GM19351 (cell line): ENCODE measurements around the gene EIF3B.
"Not testable (repeated sequence)": the region's sequence is repeated elsewhere in the genome, so short reads cannot be mapped to it uniquely, and the experiment has no call there.

Experiments
- ATAC-seq: cut with Tn5 transposase; IDR thresholded peaks from one replicate; pipeline ENCODE4 v1.9.1; 2021; ENCODE audit warnings: mild to moderate bottlenecking, moderate library complexity; ENCODE audit not compliant: unreplicated experiment

EIF3B gene

GRCh38 chr7:2376351-2377154, 21.9 kb downstream of the EIF3B start:
- ATAC-seq: no peak

- ATAC-seq: not testable (repeated sequence)
These were observed 22.9 kb downstream of the EIF3B start for GRCh38 chr7:2377492-2377891.

DNA sequence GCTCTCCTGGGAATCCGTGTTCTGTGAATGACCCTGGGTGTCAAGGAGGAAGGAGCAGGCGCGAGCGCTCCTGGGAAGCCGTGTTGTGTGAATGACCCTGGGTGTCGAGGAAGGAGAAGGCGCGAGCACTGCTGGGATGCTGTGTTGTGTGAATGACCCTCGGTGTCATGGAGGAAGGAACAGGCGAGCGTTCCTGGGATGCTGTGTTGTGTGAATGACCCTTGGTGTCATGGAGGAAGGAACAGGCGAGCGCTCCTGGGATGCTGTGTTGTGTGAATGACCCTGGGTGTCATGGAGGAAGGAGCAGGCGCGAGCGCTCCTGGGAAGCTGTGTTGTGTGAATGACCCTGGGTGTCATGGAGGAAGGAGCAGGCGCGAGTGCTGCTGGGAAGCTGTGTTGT, 23.5 kb downstream of the EIF3B start:
- not testable (repeated sequence) for ATAC-seq

- ATAC-seq: no peak
These were observed 24.5 kb downstream of the EIF3B start for GRCh38 chr7:2379161-2379560.

GRCh38 chr7:2379821-2380450, 25.3 kb downstream of the EIF3B start:
- no peak for ATAC-seq

GRCh38 chr7:2380461-2380860, 25.8 kb downstream of the EIF3B start:
- no peak for ATAC-seq

DNA sequence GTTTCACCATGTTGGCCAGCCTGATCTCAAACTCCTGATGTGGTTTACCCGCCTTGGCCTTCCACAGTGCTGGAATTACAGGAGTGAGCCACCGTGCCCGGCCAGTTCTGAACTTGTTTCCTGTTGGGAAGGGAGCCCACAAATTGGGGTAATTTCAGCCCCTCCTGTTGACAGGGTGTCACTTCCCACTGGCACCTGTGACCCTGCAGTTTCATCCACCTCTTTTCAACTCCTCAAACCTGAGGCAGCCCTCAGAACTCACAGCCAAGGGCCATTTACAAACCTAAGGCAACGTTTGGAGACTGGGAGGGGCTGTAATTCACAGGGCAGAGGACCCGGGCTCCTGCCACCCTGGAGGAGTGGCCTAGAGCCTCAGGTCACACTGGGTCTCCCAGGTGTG, 26.6 kb downstream of the EIF3B start:
- no peak for ATAC-seq

DNA sequence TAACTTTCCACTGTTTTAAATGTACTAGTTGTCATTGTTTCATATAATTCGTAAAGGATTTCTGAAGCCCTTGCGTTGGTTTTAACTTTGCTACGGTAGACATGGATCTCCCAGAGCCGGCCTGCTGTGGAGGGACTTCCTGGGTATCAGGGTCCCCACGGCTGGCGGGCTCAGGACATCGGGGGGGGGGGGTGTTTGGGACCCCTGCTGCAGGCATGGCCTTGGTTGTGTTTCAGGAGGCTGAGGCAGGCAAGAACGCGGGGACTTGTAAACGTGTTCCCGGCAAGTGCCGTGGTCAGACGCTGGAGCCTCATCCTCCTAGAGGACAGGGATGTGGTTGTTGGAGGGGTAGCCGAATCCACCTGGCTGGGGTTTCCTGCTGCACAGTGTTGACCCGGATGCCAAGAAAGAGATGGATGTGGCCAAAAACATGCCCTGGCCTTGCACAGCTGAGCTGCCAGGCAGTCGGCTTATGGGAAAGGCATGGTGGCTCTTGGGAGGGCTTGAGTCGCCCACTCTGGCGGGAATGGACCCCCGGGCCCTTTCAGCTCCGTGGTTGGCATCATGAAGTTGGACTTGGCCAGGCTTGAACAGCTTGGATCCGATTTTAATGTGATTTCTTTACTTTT, 27.4 kb downstream of the EIF3B start:
- ATAC-seq: no peak

DNA sequence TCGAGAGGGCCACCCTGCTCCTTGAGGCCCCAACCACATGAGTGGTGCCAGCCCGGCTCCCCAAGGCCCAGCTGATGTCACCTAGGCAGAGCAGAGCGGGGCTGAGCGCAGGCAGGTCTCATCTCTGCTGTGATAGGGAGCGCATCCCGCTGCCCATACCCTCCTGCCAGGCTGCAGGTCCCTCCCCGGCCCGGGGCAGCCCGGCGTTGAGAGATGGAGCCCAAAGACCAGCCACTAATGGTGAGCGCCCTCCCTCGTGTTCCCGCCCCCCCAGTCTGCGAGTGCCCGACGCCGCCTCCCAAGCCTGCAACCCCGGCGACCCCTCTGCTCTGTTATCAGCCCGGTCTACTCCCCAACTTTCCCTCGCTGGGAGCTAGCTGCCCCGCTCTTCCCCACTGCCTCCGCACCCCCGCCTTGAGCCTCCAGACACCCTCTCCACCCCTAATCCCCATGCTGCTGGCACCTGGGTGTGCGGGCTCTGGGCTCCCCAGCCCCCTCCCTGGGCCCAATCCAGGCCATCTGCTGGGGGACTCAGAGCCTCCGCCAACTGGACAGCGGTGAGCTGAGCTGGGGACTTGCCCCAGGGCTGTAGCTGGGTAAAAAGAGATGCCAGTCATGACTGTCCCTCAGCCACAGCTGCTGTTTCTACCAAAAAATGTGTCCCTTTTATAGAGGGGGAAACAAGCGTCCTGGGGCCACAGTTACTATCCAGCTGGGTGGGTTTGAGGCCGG, 29.1 kb downstream of the EIF3B start:
- ATAC-seq: no peak

DNA sequence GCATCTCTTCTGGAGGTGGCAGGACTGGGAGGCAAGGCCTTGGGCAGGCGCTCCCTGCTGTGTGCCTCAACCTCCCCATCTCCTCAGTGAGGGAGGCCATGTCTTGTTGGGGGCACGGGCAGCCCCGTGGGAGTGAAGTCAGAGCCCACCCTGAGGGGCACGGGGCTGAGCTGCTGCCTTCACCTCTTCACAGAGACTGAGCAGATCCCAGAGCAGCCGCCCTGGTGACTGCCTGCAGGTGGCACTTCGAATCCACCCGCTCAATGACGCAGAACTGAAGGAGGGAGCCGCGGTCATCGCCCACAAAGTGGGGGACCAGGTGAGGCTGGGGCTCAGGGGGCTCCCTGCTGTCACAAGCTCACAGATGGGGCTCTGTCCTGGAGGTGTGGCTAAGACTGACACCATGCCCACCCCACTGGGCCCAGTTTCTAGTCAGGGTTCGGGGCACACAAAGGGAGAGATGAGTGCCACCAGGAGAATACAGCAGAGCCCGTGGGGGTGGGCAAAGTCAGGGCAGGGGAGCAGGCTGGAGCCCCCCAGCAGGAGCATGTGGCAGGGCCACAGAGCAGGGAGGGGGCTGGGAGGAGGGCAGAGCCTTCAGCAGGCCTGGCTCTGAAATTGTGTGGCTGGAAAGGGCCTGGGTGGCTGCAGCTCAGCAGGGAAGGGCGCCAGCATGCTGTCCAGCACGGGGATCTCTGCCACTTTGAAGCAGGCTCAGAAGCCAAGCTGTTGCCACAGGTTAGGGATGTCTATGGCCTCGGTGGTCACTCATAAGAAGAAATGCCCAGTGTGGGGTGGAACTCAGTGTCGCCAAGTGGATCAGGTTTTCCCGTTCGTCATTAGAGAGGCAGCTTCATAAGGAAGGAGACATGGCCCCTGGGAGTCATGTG, 30.0 kb downstream of the EIF3B start:
- ATAC-seq: no peak

GRCh38 chr7:2386122-2386521, 31.5 kb downstream of the EIF3B start:
- not testable (repeated sequence) for ATAC-seq

DNA sequence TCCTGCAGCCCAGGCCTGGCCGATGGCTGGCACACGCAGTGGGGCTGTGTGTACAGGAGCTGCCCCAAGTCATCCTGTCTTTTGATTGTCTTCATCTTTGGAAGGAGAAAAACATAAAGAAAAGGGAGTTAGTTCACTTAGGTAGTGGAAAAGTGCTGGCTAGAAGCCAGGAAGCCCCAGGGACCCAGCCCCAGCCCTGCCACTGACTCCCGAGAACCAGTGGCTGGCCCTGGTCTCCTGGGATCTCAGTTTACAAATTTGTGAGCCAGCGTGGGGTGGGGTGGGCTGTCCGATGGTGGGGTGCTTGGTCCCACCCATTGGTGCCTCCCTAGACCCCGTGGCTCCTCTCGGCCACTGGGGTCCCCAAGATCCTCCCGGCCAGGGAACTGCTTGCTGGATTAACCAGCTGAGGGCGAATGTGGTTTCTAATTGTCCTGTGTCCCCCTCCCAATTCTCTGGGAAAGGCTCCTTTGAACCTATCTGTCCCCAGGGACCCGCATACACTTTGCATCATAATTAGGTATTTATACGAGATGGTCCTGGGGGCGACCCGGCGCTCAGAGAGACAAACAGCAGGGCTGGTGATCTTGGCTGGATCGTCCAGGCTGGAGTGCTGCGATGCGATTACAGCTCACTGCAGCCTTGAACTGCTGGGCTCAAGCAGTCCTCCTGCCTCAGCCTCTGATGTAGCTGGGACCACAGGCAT, 32.5 kb downstream of the EIF3B start:
- no peak for ATAC-seq

DNA sequence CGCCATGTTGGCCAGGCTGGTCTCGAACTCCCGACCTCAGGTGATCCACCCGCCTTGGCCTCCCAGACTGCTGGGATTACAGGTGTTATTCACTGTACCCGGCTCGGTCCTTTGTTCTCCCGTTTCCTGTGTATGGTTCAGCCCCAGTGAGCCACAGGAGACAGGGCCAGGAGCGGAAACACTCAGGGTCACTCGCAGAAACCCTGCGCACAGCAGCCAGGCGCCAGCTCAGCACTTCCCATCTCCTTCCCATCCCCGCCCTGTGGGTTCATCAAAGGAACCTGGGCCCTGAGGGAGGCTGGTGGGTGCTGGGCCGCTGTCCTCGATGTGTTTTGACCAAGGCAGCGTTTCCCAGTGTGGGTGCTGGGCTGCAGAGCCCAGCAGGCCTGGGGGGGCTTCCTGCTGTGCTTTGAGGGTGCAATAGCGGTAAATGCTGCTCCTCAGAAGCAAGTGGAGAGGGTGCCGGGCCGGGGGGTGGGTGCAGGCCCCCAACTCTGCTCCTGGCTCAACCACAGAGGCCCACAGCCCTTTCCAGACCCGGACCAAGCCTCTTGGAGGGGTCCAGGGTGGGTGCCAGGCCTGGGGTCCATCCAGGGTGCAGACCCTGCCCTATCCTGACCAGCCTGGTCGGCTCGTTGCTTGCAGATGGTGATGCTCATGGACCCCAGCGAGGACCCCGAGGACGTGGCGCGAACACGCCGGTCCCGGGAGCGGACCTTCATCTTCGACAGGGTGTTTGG, 33.4 kb downstream of the EIF3B start:
- no peak for ATAC-seq

DNA sequence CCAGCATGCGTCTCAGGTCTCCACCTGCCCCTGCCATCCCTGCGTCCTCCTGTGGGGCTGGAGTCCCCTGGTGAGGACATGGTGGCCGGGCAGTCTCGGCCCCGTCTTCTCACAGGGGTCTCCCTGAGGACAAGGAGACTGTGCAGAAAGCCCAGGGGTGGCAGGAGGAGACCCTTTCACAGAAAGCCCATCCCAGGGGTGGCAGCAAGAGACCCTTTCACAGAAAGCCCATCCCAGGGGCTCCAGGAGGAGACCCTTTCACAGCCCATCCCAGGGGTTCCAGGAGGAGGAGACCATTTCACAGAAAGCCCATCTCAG, 34.0 kb downstream of the EIF3B start:
- no peak for ATAC-seq

GRCh38 chr7:2390020-2390816, 35.6 kb downstream of the EIF3B start:
- ATAC-seq: not testable (repeated sequence)

DNA sequence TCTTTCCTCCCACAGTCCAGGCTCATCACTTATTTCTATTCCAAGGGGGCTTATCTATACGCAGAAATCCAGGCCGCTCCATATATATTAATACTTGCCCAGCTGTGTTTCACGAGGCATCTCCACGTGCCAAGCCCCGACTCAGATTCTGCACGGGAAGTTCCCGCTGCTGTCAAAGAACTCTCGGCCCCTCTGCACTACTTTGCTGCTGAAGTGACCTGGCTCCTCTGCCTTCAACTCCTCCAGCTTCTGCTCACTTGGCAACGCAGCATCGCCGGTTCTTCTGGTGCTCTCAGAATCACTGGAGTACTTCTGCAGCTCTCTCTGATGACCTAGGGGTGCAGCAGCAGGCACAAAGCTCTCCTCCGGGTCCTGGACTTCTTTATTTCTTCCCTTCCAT, 39.1 kb downstream of the EIF3B start:
- no peak for ATAC-seq

DNA sequence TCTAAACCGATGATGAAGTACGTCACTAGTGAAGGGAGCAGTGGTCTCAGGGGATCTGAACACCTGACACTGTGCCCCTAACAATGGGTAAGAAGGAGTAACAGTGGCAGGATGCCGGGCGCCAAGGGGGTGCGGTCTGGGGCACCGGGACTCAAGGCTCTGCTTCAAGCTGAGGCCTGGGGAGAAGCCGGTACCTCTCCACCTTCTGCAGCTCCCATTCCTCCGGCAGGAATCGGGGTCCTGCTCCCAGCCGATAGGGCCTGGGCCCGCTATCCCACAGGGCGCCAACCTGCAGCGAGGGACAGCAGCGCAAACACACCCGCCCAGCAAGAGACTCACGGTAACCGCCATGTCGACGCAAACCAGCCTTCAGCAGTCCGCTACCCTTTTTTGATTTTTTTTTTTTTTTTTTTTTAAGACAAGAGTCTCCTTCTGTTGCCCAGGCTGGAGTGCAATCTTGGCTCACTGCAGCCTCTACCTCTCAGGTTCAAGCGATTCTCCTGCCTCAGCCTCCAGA, 40.0 kb downstream of the EIF3B start:
- no peak for ATAC-seq

DNA sequence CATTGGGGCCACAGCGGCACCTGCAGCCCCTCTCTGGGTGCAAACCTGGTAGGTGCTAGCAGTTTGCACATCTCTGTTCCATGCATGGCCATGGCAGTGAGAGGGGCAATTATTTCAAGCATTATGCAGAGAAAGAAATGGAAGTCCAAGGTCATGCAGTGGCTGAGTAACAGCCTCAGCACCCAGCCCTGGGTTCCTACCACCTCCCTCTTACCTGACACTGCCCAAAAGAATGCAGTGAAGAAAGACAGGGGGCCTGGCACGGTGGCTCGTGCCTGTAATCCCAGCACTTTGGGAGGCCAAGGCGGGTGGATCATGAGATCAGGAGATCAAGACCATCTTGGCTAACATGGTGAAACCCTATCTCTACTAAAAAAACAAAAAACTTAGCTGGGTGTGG, 43.9 kb downstream of the EIF3B start:
- no peak for ATAC-seq
